Activated T-helper 1 cell treated with Interleukin-2 at 50 U/mL for 16 hours (primary cell): ENCODE data around the gene DNMT1.
"Not testable (repeated sequence)": the region's sequence is repeated elsewhere in the genome, so short reads cannot be mapped to it uniquely, and the experiment has no call there.

Experiments used
- DNase-seq: peaks from one replicate; pipeline ENCODE4 v3.0.0-alpha.2; 2020; ENCODE audit warnings: low read depth

Gene DNMT1

DNA sequence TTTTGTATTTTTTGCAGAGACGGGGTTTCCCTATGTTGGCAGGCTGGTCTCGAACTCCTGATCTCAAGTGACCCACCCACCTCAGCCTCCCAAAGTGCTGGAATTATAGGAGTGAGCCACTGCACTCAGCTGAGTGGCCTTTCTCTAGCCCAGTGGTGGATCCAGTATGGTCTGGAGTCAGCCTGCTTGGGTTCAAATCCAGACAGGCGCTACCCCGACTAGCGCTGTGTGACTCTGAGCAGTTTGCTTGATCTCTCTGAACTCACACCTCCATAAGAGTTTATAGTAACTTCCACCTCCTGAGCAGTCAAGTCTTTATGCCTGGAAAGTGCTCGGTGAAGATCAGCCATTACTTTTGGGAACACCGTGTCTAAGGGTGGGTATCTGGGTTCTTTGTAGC is 25.9 kb upstream of the DNMT1 start:
- no peak for DNase-seq

DNA sequence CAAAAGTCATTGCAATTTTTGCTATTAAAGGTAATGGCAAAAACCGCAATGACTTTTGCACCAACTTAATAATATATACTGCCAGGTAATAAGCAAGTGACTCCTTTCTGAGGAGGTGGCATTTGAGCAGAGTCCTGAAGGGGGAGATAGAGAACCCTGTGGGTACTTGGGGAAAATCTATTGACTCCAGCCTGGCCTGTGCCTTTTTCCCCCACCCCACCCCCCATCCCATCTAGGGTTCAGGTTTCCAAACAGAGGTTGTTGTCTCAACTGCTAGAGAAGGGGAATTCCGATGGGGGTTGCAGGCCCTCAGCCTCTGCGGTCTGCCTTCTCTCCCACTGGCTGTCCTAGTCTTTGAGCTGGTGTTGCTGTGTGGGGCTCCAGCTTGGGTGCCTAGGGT is 24.9 kb upstream of the DNMT1 start:
- no peak for DNase-seq

DNA sequence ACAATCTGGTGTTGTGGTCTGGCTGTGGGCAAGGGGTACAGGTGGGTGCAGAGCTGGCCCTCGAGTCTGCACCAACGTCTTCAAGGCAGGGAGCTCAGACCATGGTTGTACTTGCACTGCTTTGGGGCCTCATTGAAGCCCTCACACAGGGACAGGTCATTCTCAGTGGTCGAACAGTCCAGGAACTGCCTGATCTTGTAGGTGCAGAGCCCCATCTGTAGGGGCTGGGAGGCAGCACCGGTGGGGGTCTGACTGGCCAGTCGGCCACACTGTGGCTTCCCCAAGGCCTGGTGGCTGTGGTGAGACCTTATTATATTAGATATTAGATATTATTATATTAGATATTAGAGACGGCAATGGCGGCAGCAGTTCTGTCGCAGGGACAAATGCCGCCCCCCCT is 22.3 kb upstream of the DNMT1 start:
- no peak for DNase-seq

DNA sequence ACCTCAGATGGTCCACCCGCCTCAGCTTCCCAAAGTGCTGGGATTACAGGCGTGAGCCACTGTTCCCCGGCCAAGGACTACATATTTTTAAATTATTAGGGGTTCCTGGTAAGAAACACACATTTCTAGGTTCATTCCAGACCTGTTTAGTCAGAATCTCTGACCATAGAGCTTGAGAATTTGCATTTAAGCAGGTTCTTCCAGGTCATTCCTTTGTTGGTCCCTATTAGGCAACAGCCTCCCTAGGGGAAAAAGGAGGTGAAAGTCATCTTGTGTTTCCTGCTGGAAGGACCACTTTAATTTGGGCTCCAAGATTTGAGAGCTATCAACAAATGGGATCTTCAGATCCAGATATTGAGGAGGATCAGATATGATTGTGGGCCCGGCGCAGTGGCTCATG is 20.0 kb upstream of the DNMT1 start:
- no peak for DNase-seq

GRCh38 chr19:10211691-10212090 is 16.9 kb upstream of the DNMT1 start:
- DNase-seq: no peak

- no peak for DNase-seq
These were observed 16.3 kb upstream of the DNMT1 start for GRCh38 chr19:10211061-10211460.

DNA sequence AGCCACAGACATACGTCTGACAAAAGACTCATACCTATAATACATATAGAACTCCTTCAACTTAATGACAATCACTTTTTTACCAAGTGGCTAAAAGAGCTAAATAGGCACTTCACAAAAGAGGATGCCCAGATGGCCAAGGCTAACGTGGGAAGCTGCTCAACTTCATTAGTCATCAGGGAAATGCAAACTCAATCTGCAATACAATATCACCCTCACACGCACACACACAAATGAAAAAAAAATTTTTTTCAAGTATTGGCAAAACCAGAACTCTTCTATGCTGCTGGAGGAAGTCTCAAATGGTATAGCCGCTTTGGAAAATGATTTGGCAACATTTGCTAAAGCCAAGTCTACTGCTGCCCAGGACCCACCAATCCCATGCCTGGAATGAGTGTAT is 14.6 kb upstream of the DNMT1 start:
- DNase-seq: no peak

GRCh38 chr19:10207026-10207425 is 12.3 kb upstream of the DNMT1 start:
- no peak for DNase-seq

- DNase-seq: no peak
These were observed 11.6 kb upstream of the DNMT1 start for GRCh38 chr19:10206226-10206885.

DNA sequence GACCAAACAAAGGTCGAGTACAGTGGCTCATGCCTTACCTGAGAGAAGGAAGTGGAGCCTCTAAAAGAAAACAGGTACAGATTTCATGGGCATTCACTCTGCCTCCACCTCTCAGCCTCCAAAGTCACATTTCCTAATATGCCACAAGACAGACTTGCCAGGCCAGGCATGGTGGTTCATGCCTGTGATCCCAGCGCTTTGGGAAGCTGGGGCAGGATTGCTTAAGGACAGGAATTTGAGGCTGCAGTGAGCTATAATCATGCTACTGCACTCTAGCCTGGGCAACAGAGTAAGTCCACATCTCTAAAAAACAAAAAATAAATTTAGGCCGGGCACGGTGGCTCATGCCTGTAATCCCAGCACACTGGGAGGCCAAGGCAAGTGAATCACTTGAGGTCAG is 10.9 kb upstream of the DNMT1 start:
- no peak for DNase-seq

DNA sequence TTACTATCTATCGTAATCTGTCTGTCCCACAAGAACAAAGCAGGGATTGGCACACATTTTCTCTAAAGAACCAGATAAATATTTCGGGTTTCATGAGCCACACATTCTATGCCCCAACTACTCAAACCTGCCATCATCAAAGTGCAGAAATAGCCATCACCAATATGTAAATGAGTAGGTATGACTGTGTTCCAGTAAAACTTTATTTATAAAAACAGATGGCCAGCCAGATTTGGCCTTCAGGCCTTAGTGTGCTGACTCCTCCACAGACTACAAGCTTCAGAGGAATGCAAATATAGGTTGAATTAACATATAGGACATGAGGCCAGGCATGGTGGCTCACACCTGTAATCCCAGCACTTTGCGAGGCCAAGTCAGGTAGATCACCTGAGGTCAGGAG is 8.9 kb upstream of the DNMT1 start:
- DNase-seq: no peak

GRCh38 chr19:10201176-10201575 is 6.4 kb upstream of the DNMT1 start:
- no peak for DNase-seq

- DNase-seq: not testable (repeated sequence)
These were observed 5.3 kb upstream of the DNMT1 start for GRCh38 chr19:10200101-10200500.

DNA sequence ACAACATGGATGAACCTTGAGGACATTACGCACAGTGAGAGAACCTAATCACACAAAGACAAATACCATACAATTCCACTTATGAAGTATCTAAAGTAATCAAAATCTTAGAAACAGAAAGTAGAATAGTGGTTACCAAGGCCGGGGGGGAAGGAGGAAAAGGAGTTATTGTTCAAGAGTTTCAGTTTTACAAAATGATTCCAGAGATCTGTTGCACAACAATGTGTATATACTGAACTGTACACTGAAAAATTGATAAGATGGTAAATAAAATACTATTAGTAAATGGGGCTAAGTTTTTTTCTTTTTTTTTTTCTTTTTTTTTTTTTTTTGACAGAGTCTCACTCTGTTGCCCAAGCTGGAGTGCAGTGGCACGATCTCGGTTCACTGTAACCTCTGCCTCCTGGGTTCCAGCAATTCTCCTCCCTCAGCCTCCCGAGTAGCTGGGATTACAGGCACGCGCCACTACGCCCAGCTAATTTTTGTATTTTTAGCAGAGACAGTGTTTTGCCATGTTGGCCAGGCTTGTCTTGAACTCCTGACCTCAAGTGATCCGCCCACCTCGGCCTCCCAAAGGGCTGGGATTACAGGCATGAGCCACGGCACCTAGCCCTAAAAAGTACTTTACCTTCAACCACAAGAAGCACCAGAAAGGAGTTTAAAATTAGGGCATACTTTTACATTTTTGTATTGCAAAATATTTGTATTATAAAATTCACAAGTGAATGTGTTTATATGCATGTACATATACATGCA is 4.3 kb upstream of the DNMT1 start:
- DNase-seq: not testable (repeated sequence)

DNA sequence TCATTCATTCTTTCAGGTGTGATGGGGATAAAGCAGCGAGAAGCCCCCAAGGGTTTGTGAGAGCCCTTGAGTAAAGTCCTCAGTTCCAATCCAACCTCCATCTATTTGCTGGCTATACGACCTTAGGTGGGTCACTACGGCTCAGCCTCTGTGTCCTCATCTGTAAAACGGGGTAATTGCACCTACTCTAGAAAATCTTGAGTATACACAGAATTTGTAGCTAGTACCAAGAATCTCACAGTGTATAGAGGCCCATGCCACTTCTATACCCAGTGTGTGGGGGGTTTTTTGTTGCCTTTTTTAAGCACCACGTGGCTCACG is 406 bp upstream of the DNMT1 start:
- no peak for DNase-seq

GRCh38 chr19:10193790-10194499 is 808 bp downstream of the DNMT1 start:
- no peak for DNase-seq

DNA sequence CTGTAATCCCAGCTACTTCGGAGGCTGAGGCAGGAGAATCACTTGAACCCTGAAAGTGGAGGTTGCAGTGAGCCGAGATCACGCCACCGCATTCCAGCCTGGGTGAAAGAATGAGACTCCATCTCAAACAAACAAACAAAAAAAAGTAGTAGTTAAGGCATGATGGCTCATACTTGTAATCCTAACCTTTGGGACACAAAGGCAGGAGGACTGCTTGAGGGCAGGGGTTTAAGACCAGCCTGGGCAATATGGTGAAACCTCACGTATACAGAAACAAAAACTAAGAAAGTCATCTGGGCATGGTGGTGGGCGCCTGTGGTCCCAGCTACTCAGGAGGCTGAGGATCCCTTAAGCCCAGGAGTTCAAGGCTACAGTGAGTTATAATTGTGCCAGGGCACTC is 1.8 kb downstream of the DNMT1 start:
- DNase-seq: no peak

GRCh38 chr19:10191347-10191746 is 3.4 kb downstream of the DNMT1 start:
- no peak for DNase-seq

- DNase-seq: no peak
These were observed 4.7 kb downstream of the DNMT1 start for GRCh38 chr19:10190026-10190425.

DNA sequence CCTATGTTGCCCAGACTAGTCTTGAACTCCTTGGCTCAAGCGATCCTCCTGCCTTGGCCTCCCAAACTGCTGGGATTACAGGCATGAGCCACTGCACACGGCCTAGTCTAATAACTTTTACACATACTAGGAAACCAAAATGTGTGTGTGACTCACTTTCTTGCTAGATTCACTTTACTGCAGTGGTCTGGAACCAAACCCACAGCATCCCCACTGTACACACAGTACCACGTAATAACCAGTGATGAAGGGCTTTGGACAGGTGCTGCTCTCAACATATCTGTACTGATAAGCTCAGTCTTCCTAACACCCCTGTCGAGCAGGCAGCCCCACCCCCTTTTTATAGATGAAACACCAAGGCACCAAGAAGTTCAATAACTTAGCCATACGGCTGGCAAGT is 5.1 kb downstream of the DNMT1 start:
- DNase-seq: no peak

DNA sequence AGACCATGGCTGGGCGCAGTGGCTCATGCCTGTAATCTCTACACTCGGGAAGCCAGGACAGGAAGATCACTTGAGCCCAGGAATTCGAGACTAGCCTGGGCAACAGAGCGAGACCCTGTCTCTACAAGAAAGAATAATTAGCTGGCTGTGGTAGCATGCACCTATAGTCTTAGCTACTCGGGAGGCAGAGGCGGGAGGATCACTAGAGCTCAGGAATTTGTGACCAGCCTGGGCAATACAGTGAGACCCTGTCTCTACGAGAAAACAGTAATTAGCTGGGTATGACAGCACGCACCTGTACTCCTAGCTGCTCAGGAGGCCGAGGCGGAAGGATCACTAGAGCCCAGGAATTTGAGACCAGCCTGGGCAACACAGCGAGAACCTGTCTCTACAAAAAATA is 7.4 kb downstream of the DNMT1 start:
- no peak for DNase-seq

DNA sequence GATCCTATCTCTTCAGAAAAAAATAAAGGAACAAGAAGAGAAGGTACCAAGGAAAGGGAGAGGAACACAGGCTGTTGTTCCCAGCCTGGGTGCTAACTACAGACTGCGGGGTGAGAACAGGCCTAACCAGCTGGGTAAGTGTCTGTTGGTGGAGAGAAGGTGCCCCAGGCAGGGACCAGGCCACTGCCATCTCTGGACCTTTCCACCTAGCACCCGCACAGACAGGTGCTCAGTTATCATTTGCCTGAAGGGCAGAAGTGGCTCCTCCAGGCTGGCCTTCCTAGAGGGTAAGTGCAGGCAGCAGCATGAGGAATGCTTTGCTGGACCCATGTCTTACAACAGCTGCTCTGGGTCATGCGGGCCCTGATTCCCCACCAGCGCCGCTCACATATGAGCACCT is 10.1 kb downstream of the DNMT1 start:
- DNase-seq: no peak

GRCh38 chr19:10183926-10184325 is 10.8 kb downstream of the DNMT1 start:
- no peak for DNase-seq

GRCh38 chr19:10182847-10183246 is 11.9 kb downstream of the DNMT1 start:
- DNase-seq: no peak
